HL-60 (cell line): ENCODE measurements around the gene RBMS3.

Experiments used
- CTCF ChIP-seq: IDR thresholded peaks from one replicate; pipeline ENCODE4 v1.5.1; 2011; ENCODE audit warnings: low read length, control low read depth, inconsistent platforms; ENCODE audit not compliant: insufficient read depth
- POLR2AphosphoS5 ChIP-seq: IDR thresholded peaks from 2 replicates; pipeline ENCODE4 v1.6.1; 2012; ENCODE audit warnings: low read depth
- REST ChIP-seq: IDR thresholded peaks from 2 replicates; pipeline ENCODE4 v1.6.1; 2012; ENCODE audit warnings: low read depth; ENCODE audit not compliant: insufficient replicate concordance

DNA sequence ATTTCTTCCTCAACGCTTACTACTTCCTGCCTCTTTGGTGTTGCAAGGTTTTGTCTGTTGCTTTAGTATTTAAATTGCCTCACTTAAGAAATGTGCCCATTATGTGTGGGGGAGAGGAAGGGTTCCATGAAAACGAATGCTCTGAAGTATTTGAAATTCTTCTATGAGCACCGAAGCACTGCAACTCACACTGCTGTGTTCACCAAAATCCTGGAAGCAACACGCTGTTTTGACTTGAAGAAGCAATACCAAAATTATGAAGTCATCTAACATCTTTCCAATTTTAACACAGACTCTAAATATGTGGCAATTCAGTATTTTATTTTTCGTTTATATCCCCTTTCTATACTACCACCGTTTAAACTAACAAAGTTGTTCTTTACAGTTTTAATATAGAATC, 101.5 kb downstream of the RBMS3 start:
- TF ChIP-seq CTCF (no peak), POLR2AphosphoS5 (no peak), REST (no peak)
